Smooth muscle cell of the umbilical artery (primary cell): ENCODE results near the gene DCDC1. TPM values are rescaled to one million over a fixed set of nuclear protein-coding genes. Genes with fewer than 3 reads are reported as not detected.

Experiments used
- total RNA-seq: library from RNA; depleted of rRNA; stranded (reverse); fragments of >200 nt; gene quantifications from 2 replicates; pipeline ENCODE4 v1.2.3, GENCODE V29; 2014

The DCDC1 gene, protein sequence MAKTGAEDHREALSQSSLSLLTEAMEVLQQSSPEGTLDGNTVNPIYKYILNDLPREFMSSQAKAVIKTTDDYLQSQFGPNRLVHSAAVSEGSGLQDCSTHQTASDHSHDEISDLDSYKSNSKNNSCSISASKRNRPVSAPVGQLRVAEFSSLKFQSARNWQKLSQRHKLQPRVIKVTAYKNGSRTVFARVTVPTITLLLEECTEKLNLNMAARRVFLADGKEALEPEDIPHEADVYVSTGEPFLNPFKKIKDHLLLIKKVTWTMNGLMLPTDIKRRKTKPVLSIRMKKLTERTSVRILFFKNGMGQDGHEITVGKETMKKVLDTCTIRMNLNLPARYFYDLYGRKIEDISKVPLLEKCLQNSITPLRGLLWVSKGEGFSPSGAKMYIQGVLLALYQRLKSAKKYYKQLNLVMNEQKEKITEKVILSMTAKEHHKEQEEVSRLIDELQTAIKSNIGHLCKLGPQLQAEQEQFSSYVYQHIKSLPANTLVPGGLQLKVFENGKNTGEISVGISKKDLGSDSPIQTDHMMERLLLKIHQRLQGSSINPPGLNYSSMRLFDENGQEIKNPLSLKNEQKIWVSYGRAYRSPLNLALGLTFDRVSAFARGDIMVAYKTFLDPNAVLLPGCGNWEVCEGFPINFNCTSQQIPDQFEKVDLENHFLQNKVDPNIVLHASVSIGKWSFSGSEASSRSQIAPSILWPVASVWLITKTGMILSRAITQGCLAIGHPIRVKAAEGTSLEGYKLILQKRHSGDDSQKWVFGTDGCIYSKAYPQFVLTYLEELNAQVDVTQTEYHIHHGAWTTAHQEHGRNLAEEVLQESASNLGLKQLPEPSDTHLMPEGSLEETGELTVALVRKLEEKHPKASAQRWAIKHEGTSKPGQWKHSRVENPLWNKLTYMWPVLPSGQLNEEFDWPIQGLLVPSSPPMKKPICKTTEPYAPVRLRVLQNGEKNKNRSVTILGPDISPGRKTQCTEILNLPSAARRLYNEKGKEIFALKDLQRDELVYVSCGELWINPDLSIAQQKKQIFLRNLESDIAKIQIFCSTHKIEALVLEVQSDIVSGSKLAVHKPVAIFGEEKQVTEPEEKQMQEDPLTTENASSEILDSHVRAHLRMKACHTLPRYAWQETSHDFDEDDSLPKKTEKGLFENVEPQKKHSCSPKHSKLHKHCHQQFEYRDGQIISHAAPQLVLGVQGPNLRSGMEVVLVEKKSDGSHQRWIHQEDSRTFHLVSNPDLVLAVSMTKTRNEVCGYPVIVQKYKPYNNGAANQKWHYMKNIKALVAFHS (N-terminal part only)
- 0.14 and 0.30 TPM in 2 replicates for total RNA-seq

DNA sequence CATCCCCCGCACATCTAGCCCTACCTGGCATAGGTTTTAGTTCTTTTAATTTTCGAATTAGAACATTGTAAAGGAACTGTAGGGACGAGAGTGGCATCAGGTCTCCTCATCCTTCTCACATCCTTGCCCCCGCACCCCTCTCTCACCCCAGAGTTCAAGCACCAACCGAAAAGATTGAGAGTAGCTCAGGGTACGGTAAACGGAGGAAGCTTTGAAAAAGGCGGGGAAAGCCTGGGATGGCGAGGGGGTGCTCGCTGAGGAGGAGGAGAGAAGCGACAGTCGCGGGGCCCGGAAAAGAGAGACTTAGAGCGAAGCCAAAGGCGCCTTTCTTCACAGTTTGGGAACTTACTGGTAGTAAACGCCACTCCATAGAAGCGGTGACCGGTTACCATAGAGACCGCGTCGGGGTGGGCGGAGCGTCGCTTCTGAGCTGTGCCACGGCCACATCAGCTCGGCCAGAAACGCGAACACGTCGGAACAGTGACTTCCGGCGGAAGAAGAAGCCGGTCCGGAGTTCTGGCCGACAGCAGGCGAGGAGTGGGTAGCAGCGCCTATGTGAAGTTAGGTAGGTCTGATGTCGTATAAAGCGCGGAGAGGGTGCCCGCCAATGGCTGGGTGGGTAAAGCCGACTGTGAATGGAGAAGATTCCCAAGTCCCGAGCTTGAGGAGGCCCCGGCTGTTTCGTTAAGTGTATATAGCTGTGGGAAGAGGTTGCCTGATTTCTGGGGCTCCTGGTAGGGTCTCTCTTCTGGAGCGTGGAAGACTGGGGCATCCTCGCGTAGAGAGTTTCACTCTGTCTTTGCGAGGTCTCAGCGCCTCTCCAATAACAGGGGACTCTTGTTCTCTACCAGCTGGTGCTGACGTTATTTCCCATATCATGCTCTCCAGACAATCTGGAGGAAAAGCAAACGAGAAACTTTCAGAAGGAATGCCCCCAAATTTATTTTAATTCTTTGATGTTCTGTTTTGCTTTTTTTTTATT is at the start of gene DCDC1, which contains the start of gene DNAJC24:
TSS of gene DCDC1 (minus strand) at position 392 of the 982 bp plus-strand sequence. CDS start 41,459 bp downstream, outside the sequence.
TSS of gene DNAJC24 (plus strand) at position 513 of the 982 bp plus-strand sequence. CDS start 889 bp downstream, outside the sequence.

Other genes with a start within 250 kb of the DCDC1 start
- 22.9 and 28.2 TPM in 2 replicates for gene DNAJC24, start 121 bp upstream of the DCDC1 start, total RNA-seq
- 8.0 and 15.9 TPM in 2 replicates for gene IMMP1L, start 139.9 kb upstream of the DCDC1 start, total RNA-seq
- gene ELP4, start 140.0 kb upstream of the DCDC1 start, total RNA-seq: 14.3 and 15.7 TPM in 2 replicates